Endothelial cell of umbilical vein (primary cell): Measurements from ENCODE around the gene DHDDS.
"Not testable (repeated sequence)": the region's sequence is repeated elsewhere in the genome, so short reads cannot be mapped to it uniquely, and the experiment has no call there.

Experiments used
- CTCF ChIP-seq, 2 donors: IDR thresholded peaks; 1 replicate in 1 of 2; 2 replicates in 1 of 2; pipeline ENCODE4 v1.5.1; 2011; ENCODE audit warnings: low read length in 2 of 2, mild to moderate bottlenecking in 2 of 2, moderate library complexity in 2 of 2, control low read depth in 1 of 2, inconsistent platforms in 1 of 2, low read depth in 1 of 2; ENCODE audit not compliant: insufficient read depth in 1 of 2; ENCODE audit errors: extremely low read depth in 1 of 2
- EZH2 ChIP-seq: IDR thresholded peaks from 2 replicates; pipeline ENCODE4 v1.6.1; 2012; ENCODE audit warnings: borderline replicate concordance, low read depth, mild to moderate bottlenecking, moderate library complexity, low read length, inconsistent platforms; ENCODE audit not compliant: severe bottlenecking
- POLR2A ChIP-seq: IDR thresholded peaks from 2 replicates; pipeline ENCODE4 v1.6.1; 2012; ENCODE audit warnings: low read depth, mild to moderate bottlenecking, control low read depth, low read length
- POLR2AphosphoS5 ChIP-seq: IDR thresholded peaks from 2 replicates; pipeline ENCODE4 v1.6.1; 2012; ENCODE audit warnings: low read depth, mild to moderate bottlenecking, control low read depth, low read length, moderate library complexity; ENCODE audit not compliant: insufficient read depth
- TF ChIP-seq, protein P1 (sequence below): IDR thresholded peaks from 2 replicates; pipeline ENCODE4 v1.6.1; 2011; ENCODE audit not compliant: insufficient read depth, insufficient read length

GRCh38 chr1:26515836-26516235 lies 83.7 kb downstream of the DHDDS start:
- TF ChIP-seq CTCF (IDR thresholded peaks at IDR 0.05; ENCODE audit: extremely low read depth in 1 of 2, insufficient read depth in 1 of 2, low read depth in 1 of 2, low read length in 2 of 2); POLR2A; EZH2; POLR2AphosphoS5: not testable (repeated sequence)
- TF ChIP-seq, protein P1, sequence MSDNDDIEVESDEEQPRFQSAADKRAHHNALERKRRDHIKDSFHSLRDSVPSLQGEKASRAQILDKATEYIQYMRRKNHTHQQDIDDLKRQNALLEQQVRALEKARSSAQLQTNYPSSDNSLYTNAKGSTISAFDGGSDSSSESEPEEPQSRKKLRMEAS = not testable (repeated sequence)
